ENCODE results near the gene CERS6.
A peak's percentile ranks its signal among the peaks of the same experiment; 100 is the strongest.

The CERS6 gene

GRCh38 chr2:168536925-168537466 is 80.9 kb downstream of the CERS6 start:
- no peak for DNase-seq

DNA sequence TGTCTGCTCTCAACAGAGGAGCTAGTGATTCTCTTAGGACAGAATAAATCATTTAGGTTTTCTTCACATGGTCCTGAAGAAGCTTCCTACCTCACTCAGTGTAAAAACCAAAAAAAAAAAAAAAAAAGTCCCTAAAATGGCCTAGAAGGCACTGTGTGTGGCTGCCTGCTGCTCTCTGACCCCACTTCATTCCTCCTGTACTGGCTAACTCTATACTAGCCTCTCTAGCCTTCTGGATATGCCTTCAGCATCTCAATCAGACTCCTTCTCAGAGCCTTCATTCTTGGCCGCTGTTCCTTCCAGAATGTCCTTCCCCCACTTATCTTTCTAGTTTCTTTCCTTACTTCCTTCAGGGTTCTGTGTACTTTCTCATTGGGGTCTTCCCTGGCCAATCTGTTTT is 82.1 kb downstream of the CERS6 start:
- no peak for DNase-seq

- no peak for DNase-seq
Observed at GRCh38 chr2:168538534-168538933, 82.5 kb downstream of the CERS6 start.

DNA sequence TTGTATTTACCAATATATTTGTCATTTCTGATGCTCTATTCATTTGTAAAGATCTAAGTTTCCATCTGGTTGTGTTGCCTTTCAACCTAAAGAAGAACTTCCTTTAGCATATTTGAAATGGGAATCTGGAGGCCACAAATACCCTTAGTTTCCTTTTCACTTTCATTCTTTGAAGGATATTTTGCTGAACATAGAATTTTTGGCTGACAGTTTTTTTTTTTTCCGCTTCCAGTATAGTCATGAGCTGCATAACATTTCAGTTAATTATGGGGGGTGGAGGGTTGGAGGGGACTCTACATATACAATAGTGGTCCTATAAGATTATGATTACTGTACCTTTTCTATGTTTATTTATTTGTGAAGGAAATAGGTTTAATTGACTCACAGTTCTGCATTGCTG is 83.9 kb downstream of the CERS6 start:
- no peak for DNase-seq

DNA sequence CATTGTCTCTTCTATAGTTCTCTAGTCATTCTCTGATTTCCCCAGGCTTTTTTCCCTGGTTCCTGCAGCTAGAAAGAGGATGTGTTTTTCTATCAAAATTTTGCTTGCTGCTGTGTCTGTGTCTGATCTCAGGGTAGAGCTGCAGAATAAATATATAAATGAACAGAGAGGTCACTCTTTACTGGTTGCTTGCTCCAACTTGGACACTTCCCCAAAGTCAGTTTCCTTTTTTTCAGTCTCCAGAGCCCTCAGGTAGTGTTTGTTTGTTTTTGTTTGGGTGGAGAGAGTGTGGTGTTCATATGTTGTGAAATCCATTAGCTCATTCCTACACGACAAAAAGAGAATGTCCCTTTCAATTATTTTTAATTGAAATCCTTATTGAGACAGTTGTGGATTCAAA is 85.8 kb downstream of the CERS6 start:
- DNase-seq, result no peak

DNA sequence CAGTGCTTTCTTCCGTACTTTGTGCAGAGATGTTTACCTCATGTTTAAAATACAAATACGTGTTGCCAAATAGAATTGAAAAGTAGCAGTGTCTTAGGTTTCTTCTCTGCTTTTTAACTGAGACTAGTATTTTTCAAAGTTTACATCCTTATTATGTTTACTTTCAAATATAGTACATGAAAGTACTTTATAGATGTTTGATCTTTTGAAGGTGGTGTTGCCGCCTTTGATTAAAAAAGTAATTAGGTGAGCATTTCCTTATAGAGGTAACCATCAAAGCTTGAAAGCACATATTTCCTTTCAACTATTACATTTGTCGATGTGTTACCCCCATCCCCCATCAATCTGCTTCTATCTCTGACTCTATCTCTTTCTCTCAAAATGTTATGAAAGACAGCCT is 87.0 kb downstream of the CERS6 start:
- no peak for DNase-seq

DNA sequence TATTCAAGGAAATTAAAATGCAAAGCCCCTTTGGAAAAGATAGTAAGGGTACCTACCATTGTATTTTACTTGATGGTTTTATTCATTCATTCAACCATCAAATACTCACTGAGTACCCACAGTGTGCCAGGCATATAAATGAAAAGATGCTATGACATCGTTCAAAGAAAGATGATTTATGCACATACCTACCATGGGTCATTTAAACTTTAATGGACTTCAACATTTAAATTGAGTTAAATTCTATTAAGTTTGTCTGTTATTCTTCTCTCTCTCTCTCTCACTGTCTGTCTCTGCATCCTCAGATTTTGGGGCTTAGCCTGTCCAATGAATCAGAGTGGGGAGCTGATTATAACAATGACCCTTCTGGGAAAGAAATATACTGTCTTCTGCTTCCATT is 87.9 kb downstream of the CERS6 start:
- no peak for DNase-seq

DNA sequence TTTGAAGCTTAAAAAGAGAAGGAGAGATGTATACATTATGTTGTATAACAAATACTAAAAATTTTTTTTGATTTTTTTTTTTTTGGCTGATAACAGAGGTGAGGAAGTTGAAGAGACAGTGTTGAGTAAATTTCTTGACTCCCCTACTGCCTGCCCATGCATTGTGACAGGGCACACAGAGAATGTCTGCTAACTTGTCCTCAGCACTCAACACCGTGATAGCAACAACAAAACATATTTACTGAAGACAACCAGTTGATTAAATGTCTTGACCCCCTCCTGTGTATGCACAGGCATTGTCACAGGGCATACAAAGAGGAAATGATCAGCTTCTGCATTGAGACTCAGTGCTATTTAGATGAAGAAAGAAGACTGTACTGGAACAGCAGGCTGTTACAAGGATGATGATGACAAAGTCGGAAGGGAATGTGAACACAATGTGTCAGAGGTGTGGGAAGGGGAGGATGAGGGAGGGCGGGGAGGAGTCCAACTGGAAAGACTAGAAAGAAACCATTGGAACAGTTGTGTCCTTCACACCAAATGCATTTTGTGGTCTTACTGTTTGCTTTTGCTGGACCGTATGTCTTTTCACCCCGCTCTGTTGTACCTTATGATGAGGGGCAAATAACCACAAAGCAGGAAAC is 89.5 kb downstream of the CERS6 start:
- no peak for DNase-seq

GRCh38 chr2:168550670-168551069 is 94.6 kb downstream of the CERS6 start:
- no peak for DNase-seq

GRCh38 chr2:168552450-168552856 is 96.4 kb downstream of the CERS6 start:
- DNase-seq, result peak; percentile 74

GRCh38 chr2:168555283-168555682 is 99.2 kb downstream of the CERS6 start:
- no peak for DNase-seq

DNA sequence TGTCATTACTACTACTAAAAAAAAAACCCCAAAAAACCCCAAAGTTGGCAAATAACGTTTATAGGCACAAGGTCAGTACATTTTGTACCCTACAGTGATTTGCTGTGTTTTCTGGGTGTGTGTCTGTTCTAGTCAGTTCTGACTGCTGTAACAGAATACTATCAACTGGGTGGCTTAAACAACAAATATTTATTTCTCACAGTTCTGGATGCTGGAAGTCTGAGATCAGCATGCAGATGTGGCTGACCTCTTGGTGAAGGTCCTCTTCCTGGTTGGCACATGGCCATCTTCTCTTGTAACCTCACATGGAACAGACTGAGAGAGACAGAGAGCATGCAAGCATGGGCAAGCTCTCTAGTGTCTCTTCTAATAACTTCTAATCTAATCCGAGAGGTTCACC is 103.1 kb downstream of the CERS6 start:
- peak; percentile 18 for DNase-seq

DNA sequence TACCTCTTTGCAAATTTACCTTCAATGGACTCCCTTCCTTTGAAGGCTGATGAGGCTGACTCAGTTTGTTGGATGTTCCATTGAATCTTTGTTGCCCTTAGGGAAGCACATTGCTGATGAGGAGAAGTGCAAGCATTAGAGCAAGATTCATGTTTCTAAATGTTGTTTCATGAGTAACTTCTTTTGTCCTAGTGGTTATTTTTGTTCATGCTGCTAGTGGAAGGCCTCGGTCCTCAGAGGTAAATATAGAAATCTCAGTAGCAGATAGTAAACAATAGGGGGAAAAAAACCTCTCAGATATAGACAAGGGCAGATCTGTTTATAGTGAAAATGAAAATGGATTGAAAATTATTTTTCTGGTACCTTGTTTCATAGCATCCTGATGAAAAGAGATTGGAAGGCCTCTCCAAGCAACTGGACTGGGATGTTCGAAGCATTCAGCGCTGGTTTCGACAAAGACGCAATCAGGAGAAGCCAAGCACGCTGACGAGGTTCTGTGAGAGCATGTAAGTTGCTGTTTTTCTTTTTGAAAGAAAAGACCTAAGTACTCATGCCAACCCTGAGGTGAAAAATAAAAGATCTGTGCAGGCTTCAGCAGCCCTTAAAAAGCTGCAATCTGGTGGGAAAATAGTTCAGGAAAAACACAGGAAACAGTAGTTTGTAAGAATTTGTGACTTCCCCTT is 104.9 kb downstream of the CERS6 start:
- no peak for DNase-seq

GRCh38 chr2:168561991-168562390 is 105.9 kb downstream of the CERS6 start:
- no peak for DNase-seq

DNA sequence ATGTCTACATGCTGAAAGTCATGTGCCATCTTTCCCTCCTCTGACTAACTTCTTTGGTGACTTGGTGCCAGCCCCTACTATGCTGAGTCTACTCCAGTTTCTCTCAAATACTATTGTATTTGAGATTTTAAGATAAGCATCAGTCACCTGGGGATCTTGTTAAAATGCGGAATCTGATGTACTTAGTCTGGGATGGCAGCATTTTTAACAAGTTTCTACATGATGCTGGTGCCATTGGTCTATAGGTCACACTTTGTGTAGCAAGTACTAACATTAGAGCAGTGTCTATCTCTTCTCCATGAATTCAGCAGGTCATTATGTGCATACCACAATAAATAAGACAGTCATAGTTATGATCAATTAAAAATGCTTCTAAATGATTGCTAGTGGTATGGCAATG is 106.9 kb downstream of the CERS6 start:
- DNase-seq, result no peak

DNA sequence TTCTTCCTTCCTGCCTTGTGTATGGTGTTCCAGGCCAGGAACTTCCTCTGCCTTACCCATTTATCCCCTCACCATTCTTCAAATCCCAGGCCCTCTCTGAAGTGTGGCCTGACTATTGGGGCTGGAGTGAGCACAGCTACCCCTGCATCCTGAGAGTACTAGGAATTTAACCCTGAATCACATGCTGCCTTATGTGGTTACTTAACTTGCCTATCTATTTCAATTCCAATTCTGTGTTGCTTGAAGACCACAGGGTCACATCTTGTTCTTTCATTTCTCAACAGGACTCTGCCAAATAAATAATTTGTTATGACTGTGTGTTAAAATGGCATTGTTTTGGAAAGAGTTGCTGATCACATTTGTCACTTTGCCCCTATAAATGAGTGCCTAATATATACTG is 108.6 kb downstream of the CERS6 start:
- DNase-seq, result no peak

DNA sequence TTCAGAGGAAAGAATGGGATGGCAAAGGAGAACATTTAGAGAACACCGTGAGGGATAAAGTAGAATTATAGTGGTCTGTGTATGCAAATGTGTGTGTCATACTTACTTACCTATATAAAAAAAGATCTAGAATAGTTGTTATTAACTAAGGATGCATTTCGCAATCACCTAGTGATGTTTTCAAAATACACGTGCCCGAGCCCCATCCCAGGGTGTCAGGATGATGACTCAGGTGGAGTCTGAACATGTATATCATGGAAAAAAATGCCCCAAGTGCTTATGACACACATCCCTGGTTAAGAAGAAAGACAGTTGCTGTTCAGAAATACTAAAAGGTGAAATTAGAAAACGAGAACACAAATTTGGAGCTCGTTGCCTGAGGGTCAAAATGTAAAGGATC is 109.0 kb downstream of the CERS6 start:
- DNase-seq, result no peak

DNA sequence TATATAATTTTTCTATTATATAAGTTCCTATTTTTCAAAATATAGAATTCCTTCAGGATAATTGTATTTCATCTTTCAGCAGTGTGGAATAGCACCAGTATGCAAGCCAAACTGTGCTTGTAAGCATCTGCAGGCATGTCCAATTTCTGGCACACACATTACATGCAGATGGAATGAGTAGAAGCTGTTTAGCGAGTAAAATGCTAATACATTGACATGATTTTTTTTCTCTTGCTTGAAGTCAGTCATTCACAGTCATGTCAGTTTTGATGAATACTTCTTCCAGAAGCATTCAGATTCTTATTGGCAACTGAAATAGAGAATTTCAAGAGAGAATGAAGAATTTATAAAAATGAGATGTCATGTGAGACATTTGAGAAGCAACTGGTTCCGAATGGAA is 109.4 kb downstream of the CERS6 start:
- DNase-seq, result no peak

DNA sequence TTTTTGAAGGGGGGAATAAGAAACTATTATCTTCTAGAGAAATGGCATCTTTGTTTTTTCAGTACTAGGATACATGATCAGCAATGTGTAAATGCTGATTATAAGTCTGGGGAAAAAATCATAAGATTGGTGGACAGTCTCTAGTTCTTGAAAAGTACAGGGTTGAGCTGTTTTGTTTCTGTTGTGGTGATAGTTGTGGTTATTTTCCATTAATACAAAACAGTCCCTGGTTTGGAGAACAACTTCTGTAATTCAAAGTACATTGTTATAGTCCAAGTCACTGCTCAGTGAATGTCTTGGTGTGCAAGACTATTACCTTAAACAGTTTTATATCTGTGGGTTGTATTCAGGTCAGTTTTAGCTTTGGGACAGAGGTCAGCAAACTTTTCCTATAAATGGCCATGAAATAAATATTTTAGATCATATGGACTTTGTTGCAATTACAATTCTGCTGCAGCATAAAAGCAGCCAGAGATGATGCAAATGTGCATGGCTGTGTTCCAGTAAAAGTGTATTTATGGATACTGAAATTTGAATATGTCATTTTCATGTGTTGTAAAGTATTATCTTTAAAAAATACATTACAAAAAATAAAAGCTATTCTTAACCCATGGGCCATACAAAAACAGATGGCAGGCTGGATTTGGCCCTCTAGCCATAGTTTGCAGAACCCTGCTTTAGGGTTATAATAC is 111.0 kb downstream of the CERS6 start:
- DNase-seq, result no peak

GRCh38 chr2:168567836-168568235 is 111.8 kb downstream of the CERS6 start:
- DNase-seq, result no peak

- DNase-seq, result no peak
Observed at GRCh38 chr2:168568476-168569267, 112.6 kb downstream of the CERS6 start.

DNA sequence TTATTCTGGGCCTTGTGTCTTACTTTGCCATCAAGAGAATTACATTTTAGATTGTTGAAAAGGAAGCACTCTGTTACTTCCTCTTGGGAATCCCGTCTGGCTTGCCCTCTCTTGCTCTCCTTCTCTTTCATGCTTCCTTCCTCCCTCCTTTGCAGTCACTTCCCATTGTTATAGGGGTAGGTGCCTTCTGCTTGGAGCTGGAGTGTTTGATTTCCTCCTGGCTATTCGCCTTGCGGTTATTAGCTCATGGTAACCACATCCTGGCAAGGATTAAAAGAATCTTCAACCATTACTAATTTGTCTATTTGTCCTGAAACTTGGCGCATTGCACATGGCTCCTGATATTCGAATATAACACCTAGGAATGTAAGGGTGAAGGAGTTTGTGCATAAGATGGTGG is 115.0 kb downstream of the CERS6 start:
- DNase-seq, result no peak

Measured in RPMI8226 (cell line).